ENCODE results near the gene SLC30A2.

- TF ChIP-seq TARDBP (IDR thresholded peaks at IDR 0.05) (no peak), CTBP1 (IDR thresholded peaks at IDR 0.05; ENCODE audit: borderline replicate concordance) (no peak), FOXM1 (IDR thresholded peaks at IDR 0.05; ENCODE audit: borderline replicate concordance) (no peak), ELF4 (IDR thresholded peaks at IDR 0.05) (no peak), NFRKB (IDR thresholded peaks at IDR 0.05) (no peak), ZNF384 (IDR thresholded peaks at IDR 0.05) (no peak), SUZ12 (IDR thresholded peaks at IDR 0.05) (no peak)
Measured at GRCh38 chr1:26038904-26039303, 7.0 kb downstream of the SLC30A2 start.

Data from HEK293T (cell line).